ENCODE measurements around the gene GDA.

The GDA gene

GRCh38 chr9:72150127-72150526, 887 bp downstream of the GDA start:
- peaks cover 0 to 21% of the 10 kb centered on the region in 2 donors for H3K27me3 ChIP-seq
- H3K27ac ChIP-seq: no peak overlapping the region
- no peak for DNase-seq
- H3K36me3 ChIP-seq: no peaks in the 10 kb centered on the region
- TF ChIP-seq CTCF (IDR thresholded peaks at IDR 0.05): no peak
- H3K9me3 ChIP-seq: no peaks in the 10 kb centered on the region
- intact Hi-C loops (cut with DNase I; ENCODE audit: low total_unique reads): no loop called here
- H3K4me3 ChIP-seq: no peak overlapping the region
- peaks cover 0 to 9% (median 3%) of the 10 kb centered on the region in 4 donors for H3K4me1 ChIP-seq

- TF ChIP-seq CTCF (IDR thresholded peaks at IDR 0.05): no peak
- no peak for DNase-seq
- Histone ChIP-seq H3K36me3 (no peaks in the 10 kb centered on the region), H3K27me3 (peaks cover 0 to 21% of the 10 kb centered on the region in 2 donors), H3K9me3 (no peaks in the 10 kb centered on the region), H3K4me3 (no peak overlapping the region), H3K4me1 (peaks cover 0 to 9% (median 3%) of the 10 kb centered on the region in 4 donors), H3K27ac (no peak overlapping the region)
- intact Hi-C loops (cut with DNase I; ENCODE audit: low total_unique reads): no loop called here
Observed at GRCh38 chr9:72150661-72151060, 1.4 kb downstream of the GDA start.

GRCh38 chr9:72151104-72151503, 1.9 kb downstream of the GDA start:
- peaks cover 0 to 18% of the 10 kb centered on the region in 2 donors for H3K27me3 ChIP-seq
- intact Hi-C loops (cut with DNase I; ENCODE audit: low total_unique reads): no loop called here
- no peaks in the 10 kb centered on the region for H3K36me3 ChIP-seq
- TF ChIP-seq CTCF (IDR thresholded peaks at IDR 0.05): no peak
- H3K9me3 ChIP-seq: no peaks in the 10 kb centered on the region
- peaks cover 0 to 9% (median 3%) of the 10 kb centered on the region in 4 donors for H3K4me1 ChIP-seq
- H3K4me3 ChIP-seq: no peak overlapping the region
- H3K27ac ChIP-seq: no peak overlapping the region
- DNase-seq: no peak

- H3K27ac ChIP-seq: no peak overlapping the region
Observed at GRCh38 chr9:72154468-72155285, 5.4 kb downstream of the GDA start.

GRCh38 chr9:72155301-72155700, 6.1 kb downstream of the GDA start:
- Histone ChIP-seq H3K4me3 (no peak overlapping the region), H3K27ac (no peak overlapping the region), H3K9me3 (no peaks in the 10 kb centered on the region), H3K4me1 (no peaks in the 10 kb centered on the region), H3K27me3 (no peaks in the 10 kb centered on the region), H3K36me3 (no peaks in the 10 kb centered on the region)
- DNase-seq: no peak
- intact Hi-C loops (cut with DNase I; ENCODE audit: low total_unique reads): no loop called here
- TF ChIP-seq CTCF (IDR thresholded peaks at IDR 0.05): no peak

More at GRCh38 chr9:72154468-72155285, 5.4 kb downstream of the GDA start:
- Histone ChIP-seq H3K27me3 (peaks cover 0 to 3% of the 10 kb centered on the region in 2 donors), H3K4me1 (peaks cover 0 to 2% (median 0%) of the 10 kb centered on the region in 4 donors), H3K36me3 (no peaks in the 10 kb centered on the region), H3K9me3 (no peaks in the 10 kb centered on the region), H3K4me3 (no peak overlapping the region)
- DNase-seq: no peak
- intact Hi-C loops (cut with DNase I; ENCODE audit: low total_unique reads): no loop called here
- TF ChIP-seq CTCF (IDR thresholded peaks at IDR 0.05): no peak
